Stimulated activated CD8-positive, alpha-beta memory T cell treated with anti-CD3 and anti-CD28 coated beads, Interleukin-12 subunit alpha, Interleukin-12 subunit beta, amount 100 ng/mL, for 24 hours (primary cell): ENCODE data around the gene DES.

Source experiments
- DNase-seq: peaks from one replicate; pipeline ENCODE4 v3.0.0-alpha.2; 2020; ENCODE audit errors: extremely low read depth

DES gene

GRCh38 chr2:219438453-219438852 lies 20.3 kb downstream of the DES start:
- DNase-seq = no peak

- no peak for DNase-seq
Observed at GRCh38 chr2:219439506-219439905, 21.3 kb downstream of the DES start.

- no peak for DNase-seq
Observed at GRCh38 chr2:219440388-219441256, 22.4 kb downstream of the DES start.

- DNase-seq = no peak
Observed at GRCh38 chr2:219441451-219442255, 23.5 kb downstream of the DES start.

GRCh38 chr2:219442256-219443015 lies 24.3 kb downstream of the DES start:
- DNase-seq = no peak

- DNase-seq = no peak
Observed at GRCh38 chr2:219443016-219443696, 25.0 kb downstream of the DES start.

- DNase-seq = no peak
Observed at GRCh38 chr2:219443697-219444023, 25.5 kb downstream of the DES start.

GRCh38 chr2:219444566-219445091 lies 26.5 kb downstream of the DES start:
- DNase-seq = no peak

- DNase-seq = no peak
Observed at GRCh38 chr2:219445220-219445640, 27.1 kb downstream of the DES start.

- no peak for DNase-seq
Observed at GRCh38 chr2:219446101-219446504, 27.9 kb downstream of the DES start.

- DNase-seq = no peak
Observed at GRCh38 chr2:219446689-219447088, 28.5 kb downstream of the DES start.

GRCh38 chr2:219447242-219448098 lies 29.3 kb downstream of the DES start:
- DNase-seq = no peak

- no peak for DNase-seq
Observed at GRCh38 chr2:219448099-219448775, 30.1 kb downstream of the DES start.

- no peak for DNase-seq
Observed at GRCh38 chr2:219448776-219449341, 30.7 kb downstream of the DES start.

- DNase-seq = no peak
Observed at GRCh38 chr2:219449609-219450008, 31.4 kb downstream of the DES start.

GRCh38 chr2:219451661-219452360 lies 33.6 kb downstream of the DES start:
- DNase-seq = no peak

GRCh38 chr2:219452361-219453317 lies 34.5 kb downstream of the DES start:
- no peak for DNase-seq
